ENCODE measurements around the gene SORCS2. TPM values are rescaled to one million over a fixed set of nuclear protein-coding genes. Genes with fewer than 3 reads are reported as not detected.

SORCS2 gene
- total RNA-seq, 1 experiment from 2014 or later = not detected

DNA sequence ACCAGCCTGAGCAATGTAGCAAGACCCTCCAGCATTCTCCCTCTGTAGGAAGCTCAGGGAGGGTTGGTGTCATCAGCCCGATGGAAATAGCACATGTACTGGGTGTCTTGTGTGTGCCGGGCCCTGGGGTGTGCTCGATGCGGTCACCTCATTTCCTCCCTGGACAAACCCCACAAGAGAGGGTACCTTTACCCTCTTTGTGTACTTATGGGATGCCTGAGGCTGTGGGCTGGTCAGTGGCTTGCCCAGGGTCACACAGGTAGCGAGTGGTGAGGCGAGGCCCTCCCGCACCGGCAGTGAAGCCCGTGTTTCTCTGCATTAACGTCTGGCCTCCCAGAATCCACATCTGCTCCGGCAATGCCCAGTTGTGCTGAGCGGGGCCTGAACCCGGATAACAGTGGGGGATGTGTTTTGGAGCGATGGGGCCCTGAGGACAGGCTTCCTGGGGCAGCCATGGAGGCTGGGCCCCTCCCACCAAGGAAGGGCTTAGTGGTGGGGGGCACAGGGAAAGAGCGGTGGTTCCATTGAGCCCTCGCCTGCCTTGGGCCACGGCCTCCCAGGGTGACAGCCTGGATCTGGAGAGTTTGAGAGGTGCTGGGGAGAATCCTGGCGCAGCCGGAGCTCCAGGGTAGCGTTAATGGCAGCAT, 234.3 kb downstream of the SORCS2 start:
- Mint-ChIP-seq H3K9me3 (ENCODE audit: low read depth, unreplicated experiment) (no peaks in the 10 kb centered on the region), H3K4me1 (ENCODE audit: low read depth, unreplicated experiment) (peaks cover 15% of the 10 kb centered on the region), H3K27me3 (ENCODE audit: unreplicated experiment) (peaks cover 25% of the 10 kb centered on the region), H3K4me3 (ENCODE audit: low read depth, unreplicated experiment) (no peak overlapping the region), H3K36me3 (ENCODE audit: insufficient read depth, unreplicated experiment) (no peaks in the 10 kb centered on the region), H3K27ac (ENCODE audit: unreplicated experiment) (no peak overlapping the region)
- no TSS peak for BruUV-seq (replicated peaks)
- no peak for DNase-seq
- CTCF ChIA-PET = no interaction called here
- intact Hi-C loops (cut with micrococcal nuclease; ENCODE audit: unreplicated experiment) = no loop called here
- TF ChIP-seq, protein P1, sequence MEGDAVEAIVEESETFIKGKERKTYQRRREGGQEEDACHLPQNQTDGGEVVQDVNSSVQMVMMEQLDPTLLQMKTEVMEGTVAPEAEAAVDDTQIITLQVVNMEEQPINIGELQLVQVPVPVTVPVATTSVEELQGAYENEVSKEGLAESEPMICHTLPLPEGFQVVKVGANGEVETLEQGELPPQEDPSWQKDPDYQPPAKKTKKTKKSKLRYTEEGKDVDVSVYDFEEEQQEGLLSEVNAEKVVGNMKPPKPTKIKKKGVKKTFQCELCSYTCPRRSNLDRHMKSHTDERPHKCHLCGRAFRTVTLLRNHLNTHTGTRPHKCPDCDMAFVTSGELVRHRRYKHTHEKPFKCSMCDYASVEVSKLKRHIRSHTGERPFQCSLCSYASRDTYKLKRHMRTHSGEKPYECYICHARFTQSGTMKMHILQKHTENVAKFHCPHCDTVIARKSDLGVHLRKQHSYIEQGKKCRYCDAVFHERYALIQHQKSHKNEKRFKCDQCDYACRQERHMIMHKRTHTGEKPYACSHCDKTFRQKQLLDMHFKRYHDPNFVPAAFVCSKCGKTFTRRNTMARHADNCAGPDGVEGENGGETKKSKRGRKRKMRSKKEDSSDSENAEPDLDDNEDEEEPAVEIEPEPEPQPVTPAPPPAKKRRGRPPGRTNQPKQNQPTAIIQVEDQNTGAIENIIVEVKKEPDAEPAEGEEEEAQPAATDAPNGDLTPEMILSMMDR (IDR thresholded peaks at IDR 0.05; ENCODE audit: unreplicated experiment) = no peak

DNA sequence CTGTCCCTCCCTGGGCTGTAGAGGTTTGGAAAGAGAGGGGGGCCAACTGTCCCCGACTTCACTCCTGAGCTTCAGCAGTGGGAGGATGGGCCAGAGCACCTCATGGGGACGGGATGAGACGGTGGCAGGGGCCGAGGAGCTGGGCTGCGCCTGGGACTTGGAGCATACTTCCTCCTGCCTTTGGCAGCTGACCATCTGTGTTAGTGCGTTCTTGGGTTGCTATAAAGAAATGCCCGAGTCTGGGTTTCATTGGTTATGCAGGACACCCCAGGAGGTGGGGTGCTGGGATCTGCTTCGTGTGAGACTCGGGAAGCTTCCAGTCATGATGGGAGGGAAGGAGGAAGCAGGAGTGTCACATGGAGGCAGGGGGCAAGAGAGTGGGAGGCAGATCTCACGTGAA, 235.0 kb downstream of the SORCS2 start:
- CTCF ChIA-PET = no interaction called here
- Mint-ChIP-seq H3K4me1 (ENCODE audit: low read depth, unreplicated experiment) (peaks cover 15% of the 10 kb centered on the region), H3K27ac (ENCODE audit: unreplicated experiment) (no peak overlapping the region)

GRCh38 chr4:7427831-7428260, 235.5 kb downstream of the SORCS2 start:
- Mint-ChIP-seq H3K9me3 (ENCODE audit: low read depth, unreplicated experiment) (no peaks in the 10 kb centered on the region), H3K27me3 (ENCODE audit: unreplicated experiment) (peaks cover 19% of the 10 kb centered on the region), H3K27ac (ENCODE audit: unreplicated experiment) (no peak overlapping the region), H3K36me3 (ENCODE audit: insufficient read depth, unreplicated experiment) (no peaks in the 10 kb centered on the region), H3K4me3 (ENCODE audit: low read depth, unreplicated experiment) (no peak overlapping the region), H3K4me1 (ENCODE audit: low read depth, unreplicated experiment) (peaks cover 15% of the 10 kb centered on the region)
- no peak for DNase-seq
- CTCF ChIA-PET = no interaction called here
- BruUV-seq (replicated peaks) = no TSS peak
- TF ChIP-seq, protein P1 (IDR thresholded peaks at IDR 0.05; ENCODE audit: unreplicated experiment) = no peak
- intact Hi-C loops (cut with micrococcal nuclease; ENCODE audit: unreplicated experiment) = no loop called here

More for the DNA sequence above, 235.0 kb downstream of the SORCS2 start:
- Mint-ChIP-seq H3K4me3 (ENCODE audit: low read depth, unreplicated experiment) (no peak overlapping the region), H3K36me3 (ENCODE audit: insufficient read depth, unreplicated experiment) (no peaks in the 10 kb centered on the region), H3K9me3 (ENCODE audit: low read depth, unreplicated experiment) (no peaks in the 10 kb centered on the region), H3K27me3 (ENCODE audit: unreplicated experiment) (peaks cover 24% of the 10 kb centered on the region)
- BruUV-seq (replicated peaks) = no TSS peak
- TF ChIP-seq, protein P1 (IDR thresholded peaks at IDR 0.05; ENCODE audit: unreplicated experiment) = no peak
- no peak for DNase-seq
- intact Hi-C loops (cut with micrococcal nuclease; ENCODE audit: unreplicated experiment) = no loop called here

DNA sequence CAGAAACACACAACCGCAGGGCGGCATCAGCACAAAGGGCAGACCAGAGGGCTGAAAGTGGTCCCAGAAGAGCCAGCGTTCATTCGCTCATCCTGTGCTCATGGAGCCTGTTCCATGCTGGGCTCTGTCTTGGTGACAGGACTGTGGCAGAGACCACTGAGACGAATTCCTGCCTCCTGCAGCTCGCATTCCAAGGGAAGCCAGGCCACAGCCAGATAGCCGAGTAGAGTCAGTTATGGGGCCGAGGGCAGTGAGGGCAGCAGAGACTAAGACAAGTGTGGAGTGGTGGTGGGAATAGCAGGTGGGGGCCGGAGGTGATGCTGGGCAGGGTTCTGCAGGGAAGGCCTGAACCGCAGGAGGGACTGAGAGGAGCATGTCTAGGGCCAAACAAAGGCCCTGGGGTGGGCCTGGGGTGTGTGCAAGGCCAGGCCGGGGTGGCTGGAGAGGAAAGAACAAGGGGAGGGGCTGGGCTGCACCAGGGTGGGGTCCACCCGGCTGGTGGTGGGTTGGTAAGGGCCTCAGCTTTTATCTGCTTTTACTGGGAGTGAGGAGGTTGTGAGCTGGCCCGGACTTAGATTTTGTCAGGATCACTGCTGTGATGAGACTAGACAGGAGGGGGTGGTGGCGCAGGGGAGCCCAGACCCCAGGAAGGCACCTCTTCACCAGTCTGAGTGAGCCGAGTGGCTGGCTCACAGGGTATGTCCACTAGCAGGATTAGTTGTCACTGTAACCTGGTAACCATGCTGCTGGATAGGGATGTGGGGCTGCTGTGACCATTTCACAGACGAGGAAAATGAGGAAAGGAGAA, 236.1 kb downstream of the SORCS2 start:
- DNase-seq = no peak
- BruUV-seq (replicated peaks) = no TSS peak
- TF ChIP-seq, protein P1 (IDR thresholded peaks at IDR 0.05; ENCODE audit: unreplicated experiment) = no peak
- H3K4me1 Mint-ChIP-seq (ENCODE audit: low read depth, unreplicated experiment) = peaks cover 15% of the 10 kb centered on the region
- peaks cover 13% of the 10 kb centered on the region for H3K27me3 Mint-ChIP-seq (ENCODE audit: unreplicated experiment)
- CTCF ChIA-PET = no interaction called here
- no peaks in the 10 kb centered on the region for H3K36me3 Mint-ChIP-seq (ENCODE audit: insufficient read depth, unreplicated experiment)
- H3K9me3 Mint-ChIP-seq (ENCODE audit: low read depth, unreplicated experiment) = no peaks in the 10 kb centered on the region
- intact Hi-C loops (cut with micrococcal nuclease; ENCODE audit: unreplicated experiment) = no loop called here
- H3K27ac Mint-ChIP-seq (ENCODE audit: unreplicated experiment) = no peak overlapping the region
- no peak overlapping the region for H3K4me3 Mint-ChIP-seq (ENCODE audit: low read depth, unreplicated experiment)
